Peyer's patch (tissue), 4 donors: ENCODE data around the gene SEC23A. TPM values are rescaled to one million over a fixed set of nuclear protein-coding genes. Genes with fewer than 3 reads are reported as not detected.

Experiments
- DNase-seq, 3 donors: peaks; one replicate each; pipeline ENCODE4 v3.0.0-alpha.2; 2017 to 2019
- H3K27ac ChIP-seq, 4 donors: fragments of 200-600 bp; sonication (generic); one replicate each; pipeline ENCODE4 v1.5.1; 2016 to 2019
- H3K27me3 ChIP-seq, 2 donors: fragments of 200-600 bp; sonication (generic); one replicate each; pipeline ENCODE4 v1.5.1; 2019
- H3K36me3 ChIP-seq, 3 donors: fragments of 200-600 bp; sonication (generic); one replicate each; pipeline ENCODE4 v1.5.1; 2016 to 2019
- H3K4me1 ChIP-seq, 4 donors: fragments of 200-600 bp; sonication (generic); one replicate each; pipeline ENCODE4 v1.5.1; 2016 to 2019
- H3K4me3 ChIP-seq, 4 donors: fragments of 200-600 bp; sonication (generic); 1 replicate in 3 of 4; 2 replicates in 1 of 4; pipeline ENCODE4 v1.5.1; 2016 to 2019; ENCODE audit warnings: mild to moderate bottlenecking in 1 of 4
- H3K9me3 ChIP-seq, 4 donors: fragments of 200-600 bp; sonication (generic); one replicate each; pipeline ENCODE4 v1.5.1; 2016 to 2019; ENCODE audit warnings: mild to moderate bottlenecking in 1 of 4
- CTCF ChIP-seq, 6 experiments: fragments of 450-650 bp in 4 of 6; fragments of 200-600 bp in 2 of 6; sonication (generic) in 1 of 6; IDR thresholded peaks; one replicate each; pipeline ENCODE4 v1.5.1; 2017 to 2019; ENCODE audit warnings: antibody characterized with exemption in 6 of 6, mild to moderate bottlenecking in 3 of 6, moderate library complexity in 1 of 6
- POLR2A ChIP-seq, 2 donors: fragments of 450-650 bp; IDR thresholded peaks; one replicate each; pipeline ENCODE4 v1.5.1; 2017; ENCODE audit warnings: antibody characterized with exemption in 2 of 2, mild to moderate bottlenecking in 2 of 2, moderate library complexity in 2 of 2
- total RNA-seq, 4 donors: library from RNA; depleted of rRNA; stranded (reverse); fragments of >200 nt; gene quantifications; one replicate each; pipeline ENCODE4 v1.1.0, GENCODE V29; 2016

Gene SEC23A
- total RNA-seq, 4 donors from 2014 or later, result 118 to 260 (median 188) TPM

GRCh38 chr14:39030209-39030608 lies 72.8 kb downstream of the SEC23A start:
- DNase-seq, result no peak
- Histone ChIP-seq H3K36me3 (peaks cover 0 to 53% (median 3%) of the 10 kb centered on the region in 3 donors), H3K27me3 (no peaks in the 10 kb centered on the region), H3K27ac (no peak overlapping the region), H3K4me3 (no peak overlapping the region), H3K4me1 (peaks cover 0 to 12% (median 0%) of the 10 kb centered on the region in 4 donors), H3K9me3 (no peaks in the 10 kb centered on the region)
- TF ChIP-seq CTCF (IDR thresholded peaks at IDR 0.05), result no peak
- TF ChIP-seq POLR2A (IDR thresholded peaks at IDR 0.05), result no peak

GRCh38 chr14:39029789-39030188 lies 73.2 kb downstream of the SEC23A start:
- Histone ChIP-seq H3K9me3 (no peaks in the 10 kb centered on the region), H3K27ac (no peak overlapping the region), H3K4me3 (no peak overlapping the region), H3K4me1 (peaks cover 0 to 15% (median 2%) of the 10 kb centered on the region in 4 donors), H3K36me3 (peaks cover 0 to 53% (median 3%) of the 10 kb centered on the region in 3 donors), H3K27me3 (no peaks in the 10 kb centered on the region)
- DNase-seq, result no peak
- TF ChIP-seq POLR2A (IDR thresholded peaks at IDR 0.05), result no peak
- TF ChIP-seq CTCF (IDR thresholded peaks at IDR 0.05), result no peak

- no peak for TF ChIP-seq CTCF (IDR thresholded peaks at IDR 0.05)
- no peak for TF ChIP-seq POLR2A (IDR thresholded peaks at IDR 0.05)
- H3K4me1 ChIP-seq, result peaks cover 0 to 15% (median 3%) of the 10 kb centered on the region in 4 donors
- DNase-seq, result no peak
- no peak overlapping the region for H3K27ac ChIP-seq
- no peaks in the 10 kb centered on the region for H3K27me3 ChIP-seq
- H3K4me3 ChIP-seq, result no peak overlapping the region
- no peaks in the 10 kb centered on the region for H3K9me3 ChIP-seq
- peaks cover 0 to 41% (median 0%) of the 10 kb centered on the region in 3 donors for H3K36me3 ChIP-seq
Measured at GRCh38 chr14:39028620-39029019, 74.4 kb downstream of the SEC23A start.

- Histone ChIP-seq H3K36me3 (peaks cover 0 to 15% (median 0%) of the 10 kb centered on the region in 3 donors), H3K4me1 (peaks cover 0 to 15% (median 3%) of the 10 kb centered on the region in 4 donors)
Measured at GRCh38 chr14:39025810-39026627, 77.0 kb downstream of the SEC23A start.

GRCh38 chr14:39025250-39025809 lies 77.7 kb downstream of the SEC23A start:
- TF ChIP-seq POLR2A (IDR thresholded peaks at IDR 0.05), result no peak
- no peak for TF ChIP-seq CTCF (IDR thresholded peaks at IDR 0.05)
- H3K27me3 ChIP-seq, result no peaks in the 10 kb centered on the region
- H3K4me1 ChIP-seq, result peaks cover 0 to 15% (median 3%) of the 10 kb centered on the region in 4 donors
- H3K36me3 ChIP-seq, result peaks cover 0 to 9% (median 0%) of the 10 kb centered on the region in 3 donors
- H3K27ac ChIP-seq, result no peak overlapping the region
- DNase-seq, result no peak
- no peak overlapping the region for H3K4me3 ChIP-seq
- H3K9me3 ChIP-seq, result no peaks in the 10 kb centered on the region

More at GRCh38 chr14:39025810-39026627, 77.0 kb downstream of the SEC23A start:
- H3K27me3 ChIP-seq, result no peaks in the 10 kb centered on the region
- H3K27ac ChIP-seq, result peak overlapping the region in 1 of 4 donors; percentile 44
- DNase-seq, result no peak
- H3K9me3 ChIP-seq, result no peaks in the 10 kb centered on the region
- no peak overlapping the region for H3K4me3 ChIP-seq
- TF ChIP-seq CTCF (IDR thresholded peaks at IDR 0.05), result no peak
- no peak for TF ChIP-seq POLR2A (IDR thresholded peaks at IDR 0.05)
